Measurements from ENCODE around the gene RWDD2A. TPM values are rescaled to one million over a fixed set of nuclear protein-coding genes. Genes with fewer than 3 reads are reported as not detected.
A peak's percentile ranks its signal among the peaks of the same experiment; 100 is the strongest.

Gene RWDD2A
- total and polyA plus RNA-seq, 9 of the 15 experiments (the other 6 are each of a cell fraction or from before 2014, with no cell fraction given) = 1.6 to 4.7 (median 2.1) TPM

DNA sequence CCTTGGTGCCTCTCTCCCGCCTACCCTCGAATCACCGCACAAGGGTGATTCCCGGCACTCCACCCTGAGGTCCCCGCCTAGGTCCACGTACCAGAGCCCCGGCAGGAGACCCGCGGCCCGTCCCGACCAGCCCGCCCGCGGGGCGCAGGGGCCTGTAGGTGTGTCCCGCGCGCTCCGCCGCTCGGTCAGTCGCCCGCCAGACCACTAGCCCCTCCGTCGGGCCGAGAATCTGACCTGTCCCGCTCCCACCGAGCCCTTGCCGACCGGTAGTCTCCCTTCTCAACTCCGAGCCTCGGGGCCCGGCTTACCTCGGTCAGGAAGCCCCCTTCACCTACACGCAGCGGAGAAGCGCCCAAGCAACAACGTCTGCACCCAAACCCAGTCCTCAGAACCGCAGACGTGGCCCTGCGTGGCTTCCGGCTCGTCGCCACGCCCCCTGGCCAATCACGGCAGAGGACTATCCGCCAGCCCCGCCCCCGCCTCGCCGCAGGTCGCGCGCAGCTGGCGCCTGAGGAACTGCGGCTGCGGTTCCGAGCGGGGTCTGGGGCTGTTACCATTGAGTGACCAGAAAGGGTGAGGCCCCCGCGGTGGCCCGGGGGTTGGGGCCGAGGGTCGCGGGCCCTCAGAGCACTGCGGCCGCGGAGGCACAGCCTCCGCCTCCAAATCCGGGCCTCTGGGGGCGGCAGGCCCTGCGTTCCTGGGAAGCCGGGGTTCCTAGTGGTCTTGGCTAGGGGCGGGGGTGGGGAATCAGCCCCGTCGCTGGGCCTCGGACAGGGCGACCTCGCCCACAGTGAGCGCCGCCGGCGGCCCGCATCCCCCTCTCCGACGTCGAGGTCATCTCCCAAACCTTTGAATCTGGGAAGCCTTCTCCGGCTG lies at the start of gene RWDD2A, which contains the start of gene PGM3 (continued):
- TF ChIP-seq PRDM10 (IDR thresholded peaks at IDR 0.05; ENCODE audit: partially characterized antibody) (peak; percentile 59), POLR2AphosphoS5 (IDR thresholded peaks at IDR 0.05; ENCODE audit: control insufficient read depth, insufficient read depth, low read depth, low read length) (peak; percentile 82), CTBP1 (IDR thresholded peaks at IDR 0.05; ENCODE audit: borderline replicate concordance) (peak; percentile 48), RBFOX2 (IDR thresholded peaks at IDR 0.05; ENCODE audit: low read depth, low read length) (peak; percentile 99), STAG1 (CRISPR knock-in tag; IDR thresholded peaks at IDR 0.05; ENCODE audit: borderline replicate concordance) (0 out of 2 replicates have a peak, but pooled peaks have one; percentile 21), GABPB1 (CRISPR knock-in tag; IDR thresholded peaks at IDR 0.05) (peak; percentile 82), MLLT1 (IDR thresholded peaks at IDR 0.05) (peak in 1 of 2 experiments; percentile 71; a peak in 1 of 4 replicates), SP2 (IDR thresholded peaks at IDR 0.05; ENCODE audit: extremely low read depth, low read depth, low read length, poor library complexity, severe bottlenecking) (no peak), DACH1 (IDR thresholded peaks at IDR 0.05; ENCODE audit: partially characterized antibody) (peak; percentile 33), ZFX (CRISPR knock-in tag; IDR thresholded peaks at IDR 0.05) (peak; percentile 96), EP400 (IDR thresholded peaks at IDR 0.05) (peak; percentile 97), TGIF2 (CRISPR knock-in tag; IDR thresholded peaks at IDR 0.05) (0 out of 2 replicates have a peak, but pooled peaks have one; percentile 44)
- TF ChIP-seq, protein P1, sequence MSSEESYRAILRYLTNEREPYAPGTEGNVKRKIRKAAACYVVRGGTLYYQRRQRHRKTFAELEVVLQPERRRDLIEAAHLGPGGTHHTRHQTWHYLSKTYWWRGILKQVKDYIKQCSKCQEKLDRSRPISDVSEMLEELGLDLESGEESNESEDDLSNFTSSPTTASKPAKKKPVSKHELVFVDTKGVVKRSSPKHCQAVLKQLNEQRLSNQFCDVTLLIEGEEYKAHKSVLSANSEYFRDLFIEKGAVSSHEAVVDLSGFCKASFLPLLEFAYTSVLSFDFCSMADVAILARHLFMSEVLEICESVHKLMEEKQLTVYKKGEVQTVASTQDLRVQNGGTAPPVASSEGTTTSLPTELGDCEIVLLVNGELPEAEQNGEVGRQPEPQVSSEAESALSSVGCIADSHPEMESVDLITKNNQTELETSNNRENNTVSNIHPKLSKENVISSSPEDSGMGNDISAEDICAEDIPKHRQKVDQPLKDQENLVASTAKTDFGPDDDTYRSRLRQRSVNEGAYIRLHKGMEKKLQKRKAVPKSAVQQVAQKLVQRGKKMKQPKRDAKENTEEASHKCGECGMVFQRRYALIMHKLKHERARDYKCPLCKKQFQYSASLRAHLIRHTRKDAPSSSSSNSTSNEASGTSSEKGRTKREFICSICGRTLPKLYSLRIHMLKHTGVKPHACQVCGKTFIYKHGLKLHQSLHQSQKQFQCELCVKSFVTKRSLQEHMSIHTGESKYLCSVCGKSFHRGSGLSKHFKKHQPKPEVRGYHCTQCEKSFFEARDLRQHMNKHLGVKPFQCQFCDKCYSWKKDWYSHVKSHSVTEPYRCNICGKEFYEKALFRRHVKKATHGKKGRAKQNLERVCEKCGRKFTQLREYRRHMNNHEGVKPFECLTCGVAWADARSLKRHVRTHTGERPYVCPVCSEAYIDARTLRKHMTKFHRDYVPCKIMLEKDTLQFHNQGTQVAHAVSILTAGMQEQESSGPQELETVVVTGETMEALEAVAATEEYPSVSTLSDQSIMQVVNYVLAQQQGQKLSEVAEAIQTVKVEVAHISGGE (CRISPR knock-in tag; IDR thresholded peaks at IDR 0.05) = no peak

Measured in K562 (cell line).